Endothelial cell of umbilical vein (primary cell): ENCODE measurements around the gene PIGO. TPM values are rescaled to one million over a fixed set of nuclear protein-coding genes. Genes with fewer than 3 reads are reported as not detected.

Experiments used
- BruUV-seq: library from RNA; stranded (reverse); fragments of 400-500 nt; replicated peaks from 2 replicates; lab custom pipeline; 2021; lab: Mats Ljungman, UMichigan
- CTCF ChIA-PET: fragments of 300-600, 350-600 bp; sonication (Branson Sonifier 250); formaldehyde crosslinking; loops from one replicate; lab custom pipeline; 2021; ENCODE audit warnings: antibody characterized with exemption, inconsistent platforms; lab: Charles Lee
- POLR2A ChIA-PET: fragments of 300-600, 350-600 bp; sonication (Branson Sonifier 250); formaldehyde crosslinking; loops from one replicate; lab custom pipeline; 2021; ENCODE audit warnings: antibody characterized with exemption, inconsistent platforms; lab: Charles Lee
- DNase-seq: peaks from one replicate; pipeline ENCODE4 v3.0.0-alpha.2; 2011; ENCODE audit warnings: low read depth, low spot score
- FAIRE-seq: peaks from 2 replicates; lab custom pipeline; 2011; peaks lifted over from hg19 to GRCh38; lab: Jason Lieb, UNC
- H2AFZ ChIP-seq: 2 replicates; pipeline ENCODE4 v1.6.0; 2012; ENCODE audit warnings: low read depth, low read length, control low read depth, inconsistent platforms
- H3K27ac ChIP-seq: 2 replicates; pipeline ENCODE4 v1.5.1; 2011; ENCODE audit warnings: low read depth, mild to moderate bottlenecking, control low read depth, low read length, moderate library complexity; ENCODE audit not compliant: insufficient read depth
- H3K27me3 ChIP-seq, 2 experiments: 2 replicates each; pipeline versions ENCODE4 v1.6.0 to v1.6.1; 2011; ENCODE audit warnings: low read length in 2 of 2, mixed read lengths in 1 of 2; ENCODE audit not compliant: control insufficient read depth in 2 of 2, insufficient read depth in 2 of 2
- H3K36me3 ChIP-seq, 2 experiments: 2 replicates in 1 of 2; 3 replicates in 1 of 2; pipeline ENCODE4 v1.5.1; 2011; ENCODE audit warnings: low read length in 2 of 2, mild to moderate bottlenecking in 1 of 2, moderate library complexity in 1 of 2; ENCODE audit not compliant: control insufficient read depth in 2 of 2, insufficient read depth in 2 of 2; ENCODE audit errors: extremely low read depth in 1 of 2
- H3K4me1 ChIP-seq: 3 replicates; pipeline ENCODE4 v1.5.1; 2011; ENCODE audit warnings: mild to moderate bottlenecking, low read length; ENCODE audit not compliant: control insufficient read depth, insufficient read depth; ENCODE audit errors: extremely low read depth
- H3K4me2 ChIP-seq: 2 replicates; pipeline ENCODE4 v1.6.1; 2011; ENCODE audit warnings: low read length, control low read depth, mixed read lengths; ENCODE audit not compliant: insufficient read depth
- H3K4me3 ChIP-seq, 3 experiments: fragments of 200-600 bp in 1 of 3; sonication (generic), shearing (Covaris generic) in 1 of 3; replicated peaks in 1 of 3; 2 replicates each; pipeline ENCODE4 v1.5.1; 2011 to 2016; ENCODE audit warnings: control low read depth in 3 of 3, low read length in 3 of 3, mild to moderate bottlenecking in 2 of 3, inconsistent platforms in 1 of 3, low read depth in 1 of 3, moderate library complexity in 1 of 3; ENCODE audit not compliant: insufficient read depth in 1 of 3
- H3K79me2 ChIP-seq: 2 replicates; pipeline ENCODE4 v1.6.0; 2012; ENCODE audit warnings: low read length, inconsistent platforms; ENCODE audit not compliant: control insufficient read depth, insufficient read depth
- H3K9ac ChIP-seq: replicated peaks from 2 replicates; pipeline ENCODE3; 2011; ENCODE audit warnings: low read length, control low read depth; ENCODE audit not compliant: insufficient read depth; ENCODE audit errors: extremely low read depth
- H3K9me1 ChIP-seq: replicated peaks from 3 replicates; pipeline ENCODE4 v1.6.0; 2011; ENCODE audit warnings: mild to moderate bottlenecking, low read length; ENCODE audit not compliant: control insufficient read depth, insufficient read depth; ENCODE audit errors: extremely low read depth
- H3K9me3 ChIP-seq: replicated peaks from 2 replicates; pipeline ENCODE4 v1.5.1; 2012; ENCODE audit warnings: low read length, inconsistent platforms; ENCODE audit not compliant: control insufficient read depth, insufficient read depth
- H4K20me1 ChIP-seq: replicated peaks from 2 replicates; pipeline ENCODE3; 2011; ENCODE audit warnings: mild to moderate bottlenecking, low read length; ENCODE audit not compliant: control insufficient read depth, insufficient read depth; ENCODE audit errors: extremely low read depth
- EZH2 ChIP-seq: IDR thresholded peaks from 2 replicates; pipeline ENCODE4 v1.6.1; 2012; ENCODE audit warnings: borderline replicate concordance, low read depth, mild to moderate bottlenecking, moderate library complexity, low read length, inconsistent platforms; ENCODE audit not compliant: severe bottlenecking
- FOS ChIP-seq: IDR thresholded peaks from 2 replicates; pipeline ENCODE4 v1.6.1; 2011; ENCODE audit warnings: mild to moderate bottlenecking, low read length, moderate library complexity, borderline replicate concordance; ENCODE audit not compliant: insufficient read depth
- GATA2 ChIP-seq: IDR thresholded peaks from 2 replicates; pipeline ENCODE4 v1.7.0; 2011; ENCODE audit warnings: low read depth, mild to moderate bottlenecking, moderate library complexity, mixed read lengths, low read length; ENCODE audit not compliant: insufficient read length, insufficient read depth
- JUN ChIP-seq: IDR thresholded peaks from 2 replicates; pipeline ENCODE4 v1.6.1; 2011; ENCODE audit warnings: borderline replicate concordance, low read depth; ENCODE audit not compliant: insufficient read length, insufficient read depth
- MYC ChIP-seq: IDR thresholded peaks from one replicate; pipeline ENCODE4 v1.6.1; 2011; ENCODE audit warnings: mild to moderate bottlenecking, low read depth, low read length
- POLR2A ChIP-seq: IDR thresholded peaks from 2 replicates; pipeline ENCODE4 v1.6.1; 2012; ENCODE audit warnings: low read depth, mild to moderate bottlenecking, control low read depth, low read length
- POLR2AphosphoS5 ChIP-seq: IDR thresholded peaks from 2 replicates; pipeline ENCODE4 v1.6.1; 2012; ENCODE audit warnings: low read depth, mild to moderate bottlenecking, control low read depth, low read length, moderate library complexity; ENCODE audit not compliant: insufficient read depth
- dilution Hi-C: fragments of 300-500 bp; cut with MboI; formaldehyde crosslinking; loops from one replicate; pipeline ENCODE4 v1.15.0; 2019; ENCODE audit warnings: low sequenced_read_pairs; ENCODE audit not compliant: extremely low pct_ligation_motif_present
- intact Hi-C: fragments of 100-400 bp; cut with micrococcal nuclease; formaldehyde crosslinking; loops from one replicate; pipeline ENCODE4 v1.10.0; 2022
- polyA plus RNA-seq, 4 experiments: library from polyadenylated mRNA; depleted of rRNA in 3 of 4; stranded (reverse) in 3 of 4; unstranded in 1 of 4; fragments of >200 nt; gene quantifications; 2 replicates each; pipeline versions ENCODE4 v1.2.1 to v1.2.3, GENCODE V29; 2011 to 2012; ENCODE audit warnings: missing spikeins in 1 of 4
- total RNA-seq: library from RNA; stranded (reverse); gene quantifications from 2 replicates; pipeline ENCODE4 v1.2.3, GENCODE V29; 2021
- TF ChIP-seq, protein P1 (sequence below): IDR thresholded peaks from 2 replicates; pipeline ENCODE4 v1.6.1; 2011; ENCODE audit not compliant: insufficient read depth, insufficient read length
- TF ChIP-seq, protein P2 (sequence below), 2 donors: IDR thresholded peaks; 1 replicate in 1 of 2; 2 replicates in 1 of 2; pipeline ENCODE4 v1.5.1; 2011; ENCODE audit warnings: low read length in 2 of 2, mild to moderate bottlenecking in 2 of 2, moderate library complexity in 2 of 2, control low read depth in 1 of 2, inconsistent platforms in 1 of 2, low read depth in 1 of 2; ENCODE audit not compliant: insufficient read depth in 1 of 2; ENCODE audit errors: extremely low read depth in 1 of 2

The PIGO gene
- total and polyA plus RNA-seq, 2 donors (not counting 3 experiments of a cell fraction or from before 2014, with no cell fraction given): 23.5 to 27.3 TPM

DNA sequence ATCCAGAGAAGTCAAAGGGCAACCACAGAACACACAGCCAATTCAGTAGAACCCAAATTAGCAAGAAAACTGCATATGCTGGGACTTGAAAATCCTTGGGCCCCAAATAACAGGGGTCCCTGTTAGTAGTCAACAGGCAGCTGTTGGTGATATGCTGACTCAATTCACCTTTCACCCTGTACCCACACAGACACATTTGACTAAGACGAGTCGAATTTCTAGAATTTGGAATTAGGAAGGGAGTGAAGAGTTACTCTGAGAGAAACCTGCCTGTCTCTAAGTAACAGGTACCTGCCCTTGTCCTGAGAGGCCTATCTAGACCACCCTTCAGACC, 23.1 kb downstream of the PIGO start:
- Histone ChIP-seq H3K36me3 (peaks cover 2 to 9% of the 10 kb centered on the region in 2 experiments), H3K4me2 (peak overlapping the region; percentile 41), H3K9ac (no peak overlapping the region), H3K27me3 (no peaks in the 10 kb centered on the region), H3K27ac (peak overlapping the region; percentile 35), H3K9me3 (no peaks in the 10 kb centered on the region), H3K4me3 (no peak overlapping the region), H3K79me2 (peaks cover 53% of the 10 kb centered on the region), H4K20me1 (peaks cover 10% of the 10 kb centered on the region), H3K4me1 (peaks cover 30% of the 10 kb centered on the region), H3K9me1 (no peaks in the 10 kb centered on the region), H2AFZ (no peak overlapping the region)
- FAIRE-seq: no peak
- TF ChIP-seq FOS (no peak), MYC (no peak), POLR2A (no peak), GATA2 (no peak)
- TF ChIP-seq, protein P1, sequence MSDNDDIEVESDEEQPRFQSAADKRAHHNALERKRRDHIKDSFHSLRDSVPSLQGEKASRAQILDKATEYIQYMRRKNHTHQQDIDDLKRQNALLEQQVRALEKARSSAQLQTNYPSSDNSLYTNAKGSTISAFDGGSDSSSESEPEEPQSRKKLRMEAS: no peak
- no peak for DNase-seq
- no TSS peak for BruUV-seq
- intact Hi-C loops (no loop called here), dilution Hi-C loops (no loop called here)
- POLR2A ChIA-PET: no interaction called here
- CTCF ChIA-PET: no interaction called here

DNA sequence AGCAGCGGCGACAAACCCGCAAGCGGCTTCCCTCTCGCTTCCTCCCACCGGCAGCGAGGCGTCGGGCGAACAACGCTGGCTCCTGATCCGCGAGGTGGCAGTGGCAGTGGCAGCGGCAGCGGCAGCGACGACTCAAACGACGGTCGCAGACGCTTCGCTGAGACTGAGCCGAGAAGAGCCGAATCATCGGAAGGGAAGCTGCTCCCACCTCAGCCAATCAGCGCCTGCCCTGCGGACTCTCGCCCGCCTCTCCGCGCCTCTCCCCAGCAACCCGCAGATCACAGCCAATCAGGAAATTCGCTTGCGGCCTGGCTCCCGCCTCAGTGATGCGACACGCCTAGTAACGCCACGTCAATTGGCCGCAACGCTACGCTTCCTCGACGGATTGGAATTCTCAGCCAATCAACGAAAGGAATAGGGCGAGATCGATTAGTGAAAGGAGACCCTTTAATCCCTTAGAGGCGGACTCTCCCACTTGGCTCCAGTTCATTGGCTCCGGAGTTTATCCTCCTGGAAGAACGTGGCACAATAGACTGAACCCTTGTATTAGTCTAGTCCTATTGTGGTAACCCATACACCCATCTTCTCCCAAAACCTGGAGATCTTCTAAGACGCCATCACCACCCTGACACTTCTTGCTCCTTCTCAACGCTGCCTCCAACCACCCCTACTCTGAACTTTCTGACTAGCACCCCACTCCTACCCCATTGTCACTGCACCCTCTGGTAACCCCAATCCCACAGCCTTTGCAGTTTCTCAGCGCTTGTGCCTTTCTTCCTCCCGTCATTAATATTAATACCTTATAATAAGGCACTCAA, 23.7 kb downstream of the PIGO start, which contains the start of gene VCP:
Gene VCP (minus strand): TSS at position 165 of the 818 bp plus-strand sequence. CDS start 272 bp downstream, outside the sequence.
- Histone ChIP-seq H3K27ac (peak within 1 kb of the TSS; percentile 95), H3K9me1 (no peaks in the 10 kb centered on the region), H3K27me3 (no peaks in the 10 kb centered on the region), H3K9ac (peak within 1 kb of the TSS; percentile 99), H4K20me1 (peaks cover 10% of the 10 kb centered on the region), H3K4me1 (peaks cover 29% of the 10 kb centered on the region), H3K4me2 (peak within 1 kb of the TSS; percentile 98), H3K9me3 (no peaks in the 10 kb centered on the region), H2AFZ (peak within 1 kb of the TSS; percentile 44), H3K79me2 (peaks cover 53% of the 10 kb centered on the region), H3K4me3 (peak within 1 kb of the TSS; percentile 79 to 97 (median 96)), H3K36me3 (peaks cover 7 to 14% of the 10 kb centered on the region in 2 experiments)
- TF ChIP-seq JUN (no peak), FOS (no peak), MYC (no peak), POLR2AphosphoS5 (peak; percentile 60), EZH2 (no peak), GATA2 (no peak), POLR2A (peak; percentile 94)
- TF ChIP-seq, protein P2, sequence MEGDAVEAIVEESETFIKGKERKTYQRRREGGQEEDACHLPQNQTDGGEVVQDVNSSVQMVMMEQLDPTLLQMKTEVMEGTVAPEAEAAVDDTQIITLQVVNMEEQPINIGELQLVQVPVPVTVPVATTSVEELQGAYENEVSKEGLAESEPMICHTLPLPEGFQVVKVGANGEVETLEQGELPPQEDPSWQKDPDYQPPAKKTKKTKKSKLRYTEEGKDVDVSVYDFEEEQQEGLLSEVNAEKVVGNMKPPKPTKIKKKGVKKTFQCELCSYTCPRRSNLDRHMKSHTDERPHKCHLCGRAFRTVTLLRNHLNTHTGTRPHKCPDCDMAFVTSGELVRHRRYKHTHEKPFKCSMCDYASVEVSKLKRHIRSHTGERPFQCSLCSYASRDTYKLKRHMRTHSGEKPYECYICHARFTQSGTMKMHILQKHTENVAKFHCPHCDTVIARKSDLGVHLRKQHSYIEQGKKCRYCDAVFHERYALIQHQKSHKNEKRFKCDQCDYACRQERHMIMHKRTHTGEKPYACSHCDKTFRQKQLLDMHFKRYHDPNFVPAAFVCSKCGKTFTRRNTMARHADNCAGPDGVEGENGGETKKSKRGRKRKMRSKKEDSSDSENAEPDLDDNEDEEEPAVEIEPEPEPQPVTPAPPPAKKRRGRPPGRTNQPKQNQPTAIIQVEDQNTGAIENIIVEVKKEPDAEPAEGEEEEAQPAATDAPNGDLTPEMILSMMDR (IDR thresholded peaks at IDR 0.05; ENCODE audit: extremely low read depth in 1 of 2, insufficient read depth in 1 of 2, low read depth in 1 of 2, low read length in 2 of 2): no peak
- TF ChIP-seq, protein P1: no peak
- DNase-seq (peak; percentile 100), FAIRE-seq (peak; percentile 100)
- BruUV-seq: TSS peak; percentile 65
- intact Hi-C loops: loop anchor here (1.0 kb wide), 4 partner anchors 8 to 405 kb away; partner anchors contain the start of gene PIGO
- dilution Hi-C loops: no loop called here
- ChIA-PET CTCF (interaction anchor here (0.7 to 2.6 kb wide), 12 partner anchors 7 to 405 kb away, joined by 3 to 18 read pairs (median 6); partner anchors contain the start of genes FANCG and PIGO), POLR2A (interaction anchor here (0.6 to 1.9 kb wide), 9 partner anchors 13 to 170 kb away, joined by 3 to 8 read pairs (median 4); partner anchors contain the start of gene STOML2)
